Measurements from ENCODE around the gene WFDC13.
"Not testable (repeated sequence)": the region's sequence is repeated elsewhere in the genome, so short reads cannot be mapped to it uniquely, and the experiment has no call there.

The WFDC13 gene, protein sequence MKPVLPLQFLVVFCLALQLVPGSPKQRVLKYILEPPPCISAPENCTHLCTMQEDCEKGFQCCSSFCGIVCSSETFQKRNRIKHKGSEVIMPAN

DNA sequence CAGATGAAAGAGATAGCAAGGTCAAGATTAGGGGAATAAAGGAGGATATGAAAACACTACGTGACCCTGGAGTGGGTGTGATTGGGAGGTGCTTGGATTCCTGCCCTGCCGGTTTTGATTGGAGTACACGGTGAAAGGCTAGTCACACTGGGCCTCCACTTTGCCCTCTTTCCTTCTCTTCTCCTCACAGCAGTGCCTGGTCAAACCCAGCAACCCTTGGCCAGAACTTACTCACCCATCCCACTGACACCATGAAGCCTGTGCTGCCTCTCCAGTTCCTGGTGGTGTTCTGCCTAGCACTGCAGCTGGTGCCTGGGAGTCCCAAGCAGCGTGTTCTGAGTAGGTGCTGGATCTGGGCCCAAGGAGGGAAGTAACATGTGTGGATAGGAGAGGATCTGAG, at the start of gene WFDC13:
Gene WFDC13, plus strand, starts transcription at position 166 of the 400 bp plus-strand sequence. Its CDS starts 86 bp downstream, at position 252.
- DNase-seq (ENCODE audit: low read depth), result no peak

DNA sequence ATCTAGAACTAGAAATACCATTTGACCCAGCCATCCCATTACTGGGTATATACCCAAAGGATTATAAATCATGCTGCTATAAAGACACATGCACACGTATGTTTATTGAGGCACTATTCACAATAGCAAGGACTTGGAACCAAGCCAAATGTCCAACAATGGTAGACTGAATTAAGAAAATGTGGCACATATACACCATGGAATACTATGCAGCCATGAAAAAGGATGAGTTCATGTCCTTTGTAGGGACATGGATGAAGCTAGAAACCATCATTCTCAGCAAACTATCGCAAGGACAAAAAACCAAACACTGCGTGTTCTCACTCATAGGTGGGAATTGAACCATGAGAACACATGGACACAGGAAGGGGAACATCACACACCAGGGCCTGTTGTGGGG, 44.8 kb upstream of the WFDC13 start:
- DNase-seq (ENCODE audit: low read depth), result not testable (repeated sequence)

DNA sequence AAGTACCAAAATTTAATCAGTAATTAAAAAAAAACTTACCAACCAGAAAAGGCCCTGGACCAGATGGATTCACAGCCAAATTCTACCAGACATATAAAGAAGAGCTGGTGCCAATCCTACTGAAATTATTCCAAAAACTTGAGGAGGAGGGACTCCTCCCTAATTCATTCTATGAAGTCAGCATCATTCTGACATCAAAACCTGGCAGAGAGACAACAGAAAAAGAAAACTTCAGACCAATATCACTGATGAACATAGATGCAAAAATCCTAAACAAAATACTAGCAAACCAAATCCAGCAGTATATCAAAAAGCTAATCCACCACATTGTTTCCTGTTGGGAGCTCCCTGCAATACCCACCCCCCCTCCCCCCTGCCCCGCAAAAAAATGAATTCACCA, 31.7 kb upstream of the WFDC13 start, which contains the start of gene WFDC11:
Gene WFDC11, minus strand, starts transcription at position 101 of the 400 bp plus-strand sequence. CDS start 19,639 bp downstream, outside the sequence.
- no peak for DNase-seq (ENCODE audit: low read depth)

DNA sequence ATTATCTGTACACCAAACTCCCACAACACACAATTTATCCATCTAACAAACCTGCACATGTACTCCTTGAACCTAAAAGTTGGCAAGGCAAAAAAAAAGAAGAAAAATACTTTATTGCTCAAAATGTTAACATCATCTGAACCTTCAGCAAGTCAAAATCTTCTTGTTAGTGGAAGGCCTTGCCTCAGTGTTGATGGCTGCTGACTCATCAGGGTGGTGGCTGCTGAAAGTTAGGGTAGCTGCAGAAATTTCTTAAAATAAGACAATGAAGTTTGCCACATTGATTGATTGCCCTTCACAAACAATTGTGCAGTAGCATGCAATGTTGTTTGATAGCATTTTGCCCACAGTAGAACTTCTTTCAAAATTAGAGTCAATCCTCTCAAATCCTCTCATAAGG, 29.1 kb upstream of the WFDC13 start:
- no peak for DNase-seq (ENCODE audit: low read depth)

DNA sequence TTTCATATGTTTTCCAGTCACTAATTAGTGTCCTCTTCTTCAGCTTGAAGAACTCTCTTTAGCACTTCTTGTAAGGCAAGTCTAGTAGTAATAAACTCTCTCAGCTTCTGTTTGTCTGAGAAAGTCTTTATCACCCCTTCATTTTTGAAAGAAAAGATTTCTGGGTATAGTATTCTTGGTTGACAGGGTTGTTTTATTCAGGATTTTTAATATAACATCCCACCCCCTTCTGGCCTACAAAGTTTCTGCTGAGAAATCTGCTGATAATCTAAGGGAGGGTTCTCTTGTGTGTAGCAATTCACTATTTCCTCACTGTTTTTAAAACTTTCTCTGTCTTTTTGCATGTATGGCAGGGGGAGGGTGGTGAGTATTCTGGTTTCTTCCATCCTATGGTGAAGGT, 22.2 kb upstream of the WFDC13 start:
- DNase-seq (ENCODE audit: low read depth), result no peak

DNA sequence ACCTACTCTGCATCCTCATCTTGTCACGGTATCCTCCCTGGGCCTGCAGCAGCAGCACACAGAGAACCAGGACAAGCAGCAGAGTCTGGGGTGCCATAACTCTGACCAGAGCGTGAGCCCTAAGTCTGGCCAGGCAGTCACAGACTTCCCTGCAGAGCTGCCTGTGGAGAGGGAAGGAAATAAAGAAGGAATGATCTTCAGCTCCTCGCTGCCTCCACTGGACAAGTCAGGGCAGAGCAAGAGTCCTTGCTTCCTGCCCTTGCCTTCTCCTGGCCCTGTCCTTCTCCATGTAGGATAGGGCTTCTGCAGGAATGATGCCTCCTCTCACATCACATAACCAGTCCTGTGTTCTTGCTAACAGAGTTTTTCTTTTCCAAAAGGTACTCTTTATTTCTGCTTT, 15.9 kb upstream of the WFDC13 start:
- DNase-seq (ENCODE audit: low read depth), result no peak

DNA sequence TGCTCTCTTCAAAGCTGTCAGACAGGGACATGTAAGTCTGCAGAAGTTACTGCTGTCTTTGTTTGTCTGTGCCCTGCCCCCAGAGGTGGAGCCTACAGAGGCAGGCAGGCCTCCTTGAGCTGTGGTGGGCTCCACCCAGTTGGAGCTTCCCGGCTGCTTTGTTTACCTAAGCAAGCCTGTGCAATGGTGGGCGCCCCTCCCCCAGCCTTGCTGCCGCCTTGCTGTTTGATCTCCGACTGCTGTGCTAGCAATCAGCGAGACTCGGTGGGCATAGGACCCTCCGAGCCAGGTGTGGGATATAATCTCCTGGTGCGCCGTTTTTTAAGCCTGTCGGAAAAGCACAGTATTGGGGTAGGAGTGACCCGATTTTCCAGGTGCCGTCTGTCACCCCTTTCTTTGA, 8.5 kb upstream of the WFDC13 start:
- not testable (repeated sequence) for DNase-seq (ENCODE audit: low read depth)

DNA sequence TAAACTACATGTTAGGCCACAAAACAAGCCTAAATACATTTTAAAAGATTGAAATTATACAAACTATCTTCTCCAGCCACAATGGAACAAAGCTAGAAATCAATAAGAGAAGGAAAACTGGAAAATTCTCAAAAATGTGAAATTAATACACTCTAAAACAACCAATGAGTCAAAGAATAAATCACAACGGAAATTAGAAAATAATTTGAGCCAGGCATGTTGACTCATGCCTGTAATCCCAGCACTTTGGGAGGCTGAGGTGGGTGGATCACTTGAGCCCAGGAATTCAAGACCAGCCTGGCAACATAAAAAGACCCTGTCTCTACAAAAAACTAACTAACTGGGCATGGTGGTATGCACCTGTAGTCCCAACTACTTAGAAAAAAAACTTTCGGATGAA, 6.3 kb upstream of the WFDC13 start:
- no peak for DNase-seq (ENCODE audit: low read depth)

DNA sequence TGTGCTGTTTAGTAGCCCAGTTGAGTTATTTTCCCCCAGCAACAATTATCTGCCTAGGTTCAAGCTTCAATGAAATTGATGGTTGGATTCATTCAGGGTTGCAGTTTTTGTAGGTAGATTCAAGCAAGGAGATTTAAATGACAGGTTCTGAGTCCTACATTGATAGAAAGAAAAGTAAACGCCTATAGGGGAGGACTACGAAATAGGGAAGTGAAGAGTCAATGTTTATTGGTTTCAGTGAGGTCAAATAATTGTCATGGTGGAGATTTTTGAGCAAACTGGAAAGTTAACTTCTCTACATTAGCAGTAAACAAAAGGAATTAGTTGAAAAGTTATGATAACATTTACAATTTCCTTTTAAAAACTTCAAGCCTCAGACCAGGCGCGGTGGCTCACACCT, 734 bp upstream of the WFDC13 start:
- DNase-seq (ENCODE audit: low read depth), result no peak

DNA sequence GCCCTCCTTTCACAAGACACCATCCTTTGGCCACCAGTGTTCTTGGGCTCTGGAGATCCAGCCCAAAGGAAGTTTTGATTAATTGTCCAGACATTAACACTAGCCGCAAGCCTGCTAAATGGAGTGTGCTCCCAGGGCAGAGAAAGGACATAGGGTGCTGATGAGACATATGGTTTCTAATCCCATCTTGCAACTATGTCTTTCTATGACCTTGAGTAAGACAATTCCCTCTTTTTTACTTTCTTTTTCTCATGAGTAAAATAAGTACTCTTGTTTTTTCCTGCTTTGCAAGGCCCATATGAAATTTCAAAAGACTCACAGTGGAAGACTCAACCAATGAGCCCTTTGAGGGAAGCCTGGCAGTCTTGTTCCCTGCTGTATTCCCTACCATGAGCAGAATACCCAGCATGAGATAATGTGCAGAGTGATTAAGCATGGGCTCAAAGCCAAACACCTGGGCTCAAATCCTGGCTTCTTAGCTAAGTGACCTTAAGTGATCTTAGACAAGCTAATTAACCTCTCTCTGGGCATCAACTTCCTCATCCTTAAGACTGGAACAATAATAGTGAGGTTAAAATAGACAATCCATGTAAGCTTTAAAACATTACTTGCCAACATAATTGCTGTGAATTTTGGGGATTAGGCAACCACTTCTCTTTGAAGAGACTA, 3.3 kb downstream of the WFDC13 start, which contains the start of gene WFDC10B:
Gene WFDC10B, minus strand, starts transcription at position 51 of the 669 bp plus-strand sequence. CDS start 19,027 bp downstream, outside the sequence.
- DNase-seq (ENCODE audit: low read depth), result no peak

DNA sequence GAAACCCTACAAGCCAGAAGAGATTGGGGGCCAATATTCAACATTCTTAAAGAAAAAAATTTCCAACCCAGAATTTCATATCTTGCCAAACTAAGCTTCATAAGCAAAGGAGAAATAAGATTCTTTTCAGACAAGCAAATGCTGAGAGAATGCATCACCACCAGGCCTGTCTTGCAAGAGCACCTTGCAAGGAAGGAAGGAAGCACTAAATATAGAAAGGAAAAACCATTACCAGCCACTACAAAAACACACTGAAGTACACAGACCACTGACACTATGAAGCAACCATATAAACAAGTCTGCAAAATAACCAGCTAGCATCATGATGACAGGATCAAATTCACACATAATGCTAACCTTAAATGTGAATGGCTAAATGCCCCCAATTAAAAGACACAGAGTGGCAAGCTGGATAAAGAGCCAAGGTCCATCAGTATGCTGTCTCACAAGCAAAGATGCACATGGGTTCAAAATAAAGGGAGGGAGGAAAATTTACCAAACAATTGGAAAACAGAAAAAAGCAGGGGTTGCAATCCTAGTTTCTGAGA, 14.4 kb downstream of the WFDC13 start:
- not testable (repeated sequence) for DNase-seq (ENCODE audit: low read depth)

DNA sequence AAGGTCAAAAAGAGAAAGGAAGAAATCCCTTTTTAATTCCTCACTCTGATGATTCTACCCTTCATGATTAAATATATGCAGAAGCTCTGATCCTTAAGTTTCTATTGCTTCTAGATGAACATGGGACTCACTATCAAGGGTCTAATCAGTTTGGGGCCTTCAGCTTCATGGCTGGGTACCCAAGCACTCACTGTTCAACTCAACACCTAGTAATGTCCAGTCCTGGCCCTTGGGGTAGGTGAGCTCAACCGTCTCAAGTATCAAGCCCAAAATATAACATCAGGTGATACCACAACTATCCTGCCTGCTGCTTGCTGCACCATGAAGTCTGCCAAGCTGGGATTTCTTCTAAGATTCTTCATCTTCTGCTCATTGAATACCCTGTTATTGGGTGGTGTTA, 20.2 kb downstream of the WFDC13 start, which contains the start of gene SPINT4:
Gene SPINT4, plus strand, starts transcription at position 301 of the 400 bp plus-strand sequence. Its CDS starts 21 bp downstream, at position 322.
- no peak for DNase-seq (ENCODE audit: low read depth)

DNA sequence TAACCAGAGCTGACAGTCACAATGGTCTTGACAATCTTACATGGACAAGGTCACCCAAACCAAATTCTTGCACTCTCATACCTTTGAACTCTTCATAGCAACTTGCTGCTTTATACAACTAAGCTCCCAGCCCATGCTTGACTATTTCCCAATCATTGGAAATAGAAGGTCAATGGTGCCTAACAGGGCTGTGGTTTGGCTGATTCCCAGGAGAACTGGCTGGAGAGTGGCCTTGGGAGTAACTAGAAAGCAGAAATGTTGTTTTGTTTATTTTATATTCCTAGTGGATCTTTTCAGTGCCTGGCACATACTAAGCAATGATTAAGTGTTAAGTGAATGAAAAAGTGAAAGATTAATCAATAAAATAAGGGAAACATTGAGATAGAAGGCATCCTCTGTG, 23.3 kb downstream of the WFDC13 start:
- DNase-seq (ENCODE audit: low read depth), result no peak

DNA sequence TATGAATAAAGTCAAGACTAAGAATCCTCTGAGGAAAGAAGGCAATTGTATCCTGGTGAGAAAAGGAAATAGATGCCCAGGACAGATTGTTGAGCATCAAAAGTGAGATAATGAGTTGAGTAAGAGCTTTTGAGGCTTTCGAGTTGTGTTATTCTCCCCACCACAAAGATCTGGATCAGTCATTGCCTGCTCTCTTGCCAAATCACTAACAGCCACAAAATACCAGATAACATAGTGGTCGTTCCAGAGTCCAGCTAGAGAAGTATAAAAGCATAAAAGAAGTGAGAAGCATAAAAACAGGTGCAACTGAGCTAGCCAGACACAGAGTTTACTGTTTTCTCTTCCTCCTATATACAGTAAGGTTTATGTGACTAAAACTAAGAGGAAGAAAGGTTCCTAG, 25.2 kb downstream of the WFDC13 start:
- DNase-seq (ENCODE audit: low read depth), result no peak

DNA sequence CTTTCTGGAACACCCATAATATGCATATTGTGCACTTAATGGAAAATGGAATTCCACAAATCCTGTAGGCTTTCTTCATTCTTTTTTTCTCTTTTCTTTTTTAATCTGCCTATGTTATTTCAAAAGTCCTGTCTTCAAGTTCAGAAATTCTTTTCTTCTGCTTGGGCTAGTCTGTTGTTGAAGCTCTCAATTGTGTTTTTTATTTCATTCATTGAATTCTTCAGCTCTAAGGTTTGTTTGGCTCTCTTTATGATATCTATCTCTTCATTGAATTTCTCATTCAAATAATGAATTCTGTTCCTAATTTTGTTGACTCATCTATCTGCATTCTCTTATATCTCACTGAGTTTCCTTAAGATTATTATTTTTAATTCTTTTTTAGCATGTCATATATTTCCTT, 30.4 kb downstream of the WFDC13 start:
- no peak for DNase-seq (ENCODE audit: low read depth)

DNA sequence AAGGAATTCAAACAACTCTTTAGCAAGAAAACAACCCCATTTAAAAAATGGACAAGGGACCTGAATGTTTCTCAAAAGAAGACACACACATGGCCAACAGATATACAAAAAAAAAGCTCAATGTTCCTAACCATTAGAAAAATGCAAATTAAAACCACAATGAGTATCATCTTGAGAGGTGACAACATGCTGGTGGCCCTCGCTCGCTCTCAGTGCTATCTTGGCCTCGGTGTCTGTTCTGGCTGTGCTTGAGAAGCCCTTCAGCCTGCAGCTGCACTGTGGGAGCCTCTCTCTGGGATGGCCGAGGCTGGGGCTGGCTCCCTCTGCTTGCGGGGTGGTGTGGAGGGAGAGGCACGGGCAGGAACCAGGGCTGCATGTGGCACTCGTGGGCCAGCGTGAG, 33.7 kb downstream of the WFDC13 start:
- DNase-seq (ENCODE audit: low read depth), result no peak

DNA sequence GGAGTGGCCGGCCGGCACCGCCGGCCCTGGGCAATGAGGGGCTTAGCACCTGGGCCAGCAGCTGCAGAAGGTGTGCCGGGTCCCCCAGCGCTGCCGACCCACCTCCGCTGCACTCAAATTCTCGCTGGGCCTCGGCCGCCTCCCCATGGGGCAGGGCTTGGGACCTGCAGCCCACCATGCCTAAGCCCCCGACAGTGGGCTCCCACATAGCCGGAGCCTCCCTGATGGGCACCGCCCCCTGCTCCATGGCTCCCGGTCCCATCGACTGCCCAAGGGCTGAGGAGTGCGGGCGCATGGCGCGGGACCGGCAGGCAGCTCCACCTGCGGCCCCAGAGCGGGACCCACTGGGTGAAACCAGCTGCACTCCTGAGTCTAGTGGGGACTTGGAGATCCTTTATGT, 34.1 kb downstream of the WFDC13 start:
- DNase-seq (ENCODE audit: low read depth), result no peak

DNA sequence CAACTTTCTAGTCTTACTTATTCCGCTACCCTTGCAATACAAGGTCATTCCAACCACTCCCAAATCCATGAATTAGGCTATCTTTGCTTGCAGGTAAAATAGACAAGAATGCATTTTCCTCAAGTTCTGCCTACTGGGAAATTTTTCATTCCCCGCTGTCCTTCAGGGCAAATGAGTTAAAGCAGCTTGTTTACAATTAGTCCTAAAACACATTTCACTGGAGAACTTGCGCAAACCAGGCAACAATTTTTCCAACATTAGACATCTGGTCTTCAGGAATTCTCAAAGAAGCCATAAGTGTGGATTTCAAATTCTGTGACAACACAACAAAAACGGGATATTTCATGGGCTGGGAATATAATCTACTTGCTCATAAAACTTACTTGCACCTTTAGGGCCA, 40.8 kb downstream of the WFDC13 start:
- no peak for DNase-seq (ENCODE audit: low read depth)

DNA sequence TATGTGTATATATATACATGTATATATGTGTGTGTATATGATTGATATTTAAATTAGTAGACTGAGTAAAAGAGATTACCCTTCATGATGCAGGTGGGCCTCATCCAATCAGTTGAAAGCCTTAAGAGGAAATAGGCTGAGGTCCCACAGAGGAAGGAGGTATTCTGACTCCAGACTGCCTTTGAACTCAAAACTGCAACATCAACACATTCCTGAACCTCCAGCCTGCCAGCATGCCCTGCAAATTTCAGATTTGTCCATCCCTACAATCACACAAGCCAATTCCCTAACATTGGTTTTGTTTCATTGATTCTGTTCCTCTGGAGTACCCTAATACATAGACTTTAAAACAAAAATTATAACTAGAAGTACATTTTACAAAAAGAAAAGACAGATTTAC, 43.2 kb downstream of the WFDC13 start:
- no peak for DNase-seq (ENCODE audit: low read depth)

DNA sequence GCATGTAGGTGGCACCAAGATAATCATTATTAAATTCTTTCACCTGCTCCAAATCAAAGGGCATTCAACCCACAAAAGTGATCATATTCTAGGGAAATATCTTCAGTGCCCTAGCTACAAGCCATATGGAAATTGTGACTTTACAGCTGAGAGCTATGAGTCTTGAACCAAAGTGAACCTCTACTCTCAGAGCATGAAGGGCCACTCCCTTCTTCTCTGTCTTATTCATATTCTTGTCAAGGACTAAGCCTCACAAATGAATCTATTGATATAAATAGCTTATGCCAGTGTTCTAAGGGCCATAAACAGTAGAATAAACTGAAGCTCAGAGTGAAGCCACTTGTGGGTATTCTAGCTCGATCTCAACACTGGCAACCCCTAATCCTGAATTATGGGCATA, 49.9 kb downstream of the WFDC13 start:
- DNase-seq (ENCODE audit: low read depth), result no peak

DNA sequence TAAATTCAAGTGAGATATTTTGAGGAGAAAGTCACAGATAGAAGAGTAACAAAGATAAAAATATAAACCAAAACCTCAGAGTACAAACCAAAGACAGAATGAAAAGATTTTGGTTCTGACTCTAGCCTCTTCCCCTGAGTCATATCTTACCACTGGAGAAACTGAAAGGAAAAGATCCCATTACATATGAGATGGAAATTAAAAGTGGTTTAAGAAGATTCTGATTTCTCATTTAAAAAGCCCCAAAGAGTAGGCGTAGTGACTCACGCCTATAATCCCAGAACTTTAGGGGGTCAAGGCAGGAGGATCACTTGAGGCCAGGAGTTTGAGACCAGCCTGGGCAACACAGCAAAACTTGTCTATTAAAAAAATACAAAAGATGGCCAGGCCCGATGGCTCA, 50.9 kb downstream of the WFDC13 start:
- no peak for DNase-seq (ENCODE audit: low read depth)

DNA sequence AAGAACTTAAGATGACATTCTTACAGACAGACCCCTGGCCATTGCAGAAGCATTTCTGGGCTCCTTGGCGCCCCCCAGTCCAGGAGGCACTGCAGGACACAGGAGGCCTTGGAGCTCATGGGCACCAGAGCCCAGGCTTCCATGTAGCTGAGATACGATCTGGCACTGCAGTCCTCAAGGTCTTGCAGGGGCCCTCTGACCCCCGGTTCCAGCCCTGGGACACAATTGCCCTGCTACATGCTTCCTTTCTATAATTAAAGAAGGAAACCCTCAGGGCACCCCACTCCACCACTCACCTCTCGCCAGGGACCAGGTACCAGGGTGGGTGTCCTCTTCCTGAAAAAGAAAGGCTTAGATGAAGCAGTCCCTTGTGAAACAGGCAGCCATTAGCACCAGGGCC, 56.3 kb downstream of the WFDC13 start:
- no peak for DNase-seq (ENCODE audit: low read depth)
